ENCODE data around the gene LMX1B.

GRCh38 chr9:126692759-126693427, 79.2 kb downstream of the LMX1B start:
- TF ChIP-seq CTCF (tag by site-specific recombination; IDR thresholded peaks at IDR 0.05) (no peak), ZNF433 (tag by site-specific recombination; IDR thresholded peaks at IDR 0.05; ENCODE audit: low read depth) (no peak), ZNF585B (tag by site-specific recombination; IDR thresholded peaks at IDR 0.05) (no peak)
- TF ChIP-seq, protein P1, sequence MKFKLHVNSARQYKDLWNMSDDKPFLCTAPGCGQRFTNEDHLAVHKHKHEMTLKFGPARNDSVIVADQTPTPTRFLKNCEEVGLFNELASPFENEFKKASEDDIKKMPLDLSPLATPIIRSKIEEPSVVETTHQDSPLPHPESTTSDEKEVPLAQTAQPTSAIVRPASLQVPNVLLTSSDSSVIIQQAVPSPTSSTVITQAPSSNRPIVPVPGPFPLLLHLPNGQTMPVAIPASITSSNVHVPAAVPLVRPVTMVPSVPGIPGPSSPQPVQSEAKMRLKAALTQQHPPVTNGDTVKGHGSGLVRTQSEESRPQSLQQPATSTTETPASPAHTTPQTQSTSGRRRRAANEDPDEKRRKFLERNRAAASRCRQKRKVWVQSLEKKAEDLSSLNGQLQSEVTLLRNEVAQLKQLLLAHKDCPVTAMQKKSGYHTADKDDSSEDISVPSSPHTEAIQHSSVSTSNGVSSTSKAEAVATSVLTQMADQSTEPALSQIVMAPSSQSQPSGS (tag by site-specific recombination; IDR thresholded peaks at IDR 0.05; ENCODE audit: low read depth) = no peak
- TF ChIP-seq, protein P2, sequence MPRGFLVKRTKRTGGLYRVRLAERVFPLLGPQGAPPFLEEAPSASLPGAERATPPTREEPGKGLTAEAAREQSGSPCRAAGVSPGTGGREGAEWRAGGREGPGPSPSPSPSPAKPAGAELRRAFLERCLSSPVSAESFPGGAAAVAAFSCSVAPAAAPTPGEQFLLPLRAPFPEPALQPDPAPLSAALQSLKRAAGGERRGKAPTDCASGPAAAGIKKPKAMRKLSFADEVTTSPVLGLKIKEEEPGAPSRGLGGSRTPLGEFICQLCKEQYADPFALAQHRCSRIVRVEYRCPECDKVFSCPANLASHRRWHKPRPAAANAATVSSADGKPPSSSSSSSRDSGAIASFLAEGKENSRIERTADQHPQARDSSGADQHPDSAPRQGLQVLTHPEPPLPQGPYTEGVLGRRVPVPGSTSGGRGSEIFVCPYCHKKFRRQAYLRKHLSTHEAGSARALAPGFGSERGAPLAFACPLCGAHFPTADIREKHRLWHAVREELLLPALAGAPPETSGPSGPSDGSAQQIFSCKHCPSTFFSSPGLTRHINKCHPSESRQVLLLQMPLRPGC (tag by site-specific recombination; IDR thresholded peaks at IDR 0.05) = no peak

All from HEK293 (cell line).